Mucosa of gallbladder (tissue), 1 donor: ENCODE results near the gene GJA4. TPM values are rescaled to one million over a fixed set of nuclear protein-coding genes. Genes with fewer than 3 reads are reported as not detected.

ENCODE experiments used
- DNase-seq: peaks from one replicate; pipeline ENCODE4 v3.0.0-alpha.2; 2020; ENCODE audit warnings: low spot score
- total RNA-seq: library from RNA; stranded (reverse); gene quantifications from one replicate; pipeline ENCODE4 v1.2.1, GENCODE V29; 2021
- donor health status: DM: no; HTN: no; CAD: no.

Gene GJA4
- total RNA-seq, 1 donor from 2014 or later: 9.0 TPM

GRCh38 chr1:34839526-34840305, 46.9 kb downstream of the GJA4 start:
- no peak for DNase-seq

DNA sequence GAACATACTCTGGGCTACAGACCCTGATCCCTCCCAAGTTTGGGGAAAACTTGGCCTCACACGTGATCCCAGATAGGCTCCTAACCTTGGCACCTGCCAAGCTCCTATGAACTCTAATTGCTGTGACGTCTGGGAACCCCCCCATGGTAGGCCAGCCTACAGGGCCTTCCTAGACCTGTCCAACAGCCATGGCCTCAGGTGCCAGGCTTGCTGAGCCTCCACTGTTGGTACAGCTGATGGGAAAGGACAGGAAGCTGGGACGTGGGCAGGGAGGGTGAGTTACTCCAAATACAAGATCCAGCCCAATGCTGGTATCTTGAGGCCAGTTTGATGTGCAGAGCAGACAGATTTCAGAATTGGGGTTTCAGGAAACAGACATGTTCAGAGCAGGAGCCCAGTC, 47.6 kb downstream of the GJA4 start:
- DNase-seq: no peak

DNA sequence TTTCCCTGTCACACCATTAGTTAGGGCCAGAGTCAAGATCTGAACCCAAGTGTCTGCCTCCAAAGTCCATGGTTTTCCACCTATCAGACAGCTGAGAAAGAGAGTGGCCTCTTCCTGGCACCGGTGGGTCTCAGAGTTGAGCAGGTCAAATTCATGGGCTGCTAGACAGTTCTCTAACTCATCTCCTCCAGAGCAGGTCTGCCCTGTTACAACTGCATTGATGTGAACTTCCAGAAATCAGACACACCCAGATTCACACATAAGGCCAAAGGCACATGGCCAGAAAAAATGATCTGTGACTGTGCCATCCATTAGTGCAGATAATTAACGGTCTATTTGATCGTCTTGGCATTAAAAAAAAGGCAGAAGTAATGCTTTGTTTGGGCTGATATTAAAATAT, 49.3 kb downstream of the GJA4 start:
- DNase-seq: no peak

- no peak for DNase-seq
Measured at GRCh38 chr1:34842952-34843371, 50.2 kb downstream of the GJA4 start.

DNA sequence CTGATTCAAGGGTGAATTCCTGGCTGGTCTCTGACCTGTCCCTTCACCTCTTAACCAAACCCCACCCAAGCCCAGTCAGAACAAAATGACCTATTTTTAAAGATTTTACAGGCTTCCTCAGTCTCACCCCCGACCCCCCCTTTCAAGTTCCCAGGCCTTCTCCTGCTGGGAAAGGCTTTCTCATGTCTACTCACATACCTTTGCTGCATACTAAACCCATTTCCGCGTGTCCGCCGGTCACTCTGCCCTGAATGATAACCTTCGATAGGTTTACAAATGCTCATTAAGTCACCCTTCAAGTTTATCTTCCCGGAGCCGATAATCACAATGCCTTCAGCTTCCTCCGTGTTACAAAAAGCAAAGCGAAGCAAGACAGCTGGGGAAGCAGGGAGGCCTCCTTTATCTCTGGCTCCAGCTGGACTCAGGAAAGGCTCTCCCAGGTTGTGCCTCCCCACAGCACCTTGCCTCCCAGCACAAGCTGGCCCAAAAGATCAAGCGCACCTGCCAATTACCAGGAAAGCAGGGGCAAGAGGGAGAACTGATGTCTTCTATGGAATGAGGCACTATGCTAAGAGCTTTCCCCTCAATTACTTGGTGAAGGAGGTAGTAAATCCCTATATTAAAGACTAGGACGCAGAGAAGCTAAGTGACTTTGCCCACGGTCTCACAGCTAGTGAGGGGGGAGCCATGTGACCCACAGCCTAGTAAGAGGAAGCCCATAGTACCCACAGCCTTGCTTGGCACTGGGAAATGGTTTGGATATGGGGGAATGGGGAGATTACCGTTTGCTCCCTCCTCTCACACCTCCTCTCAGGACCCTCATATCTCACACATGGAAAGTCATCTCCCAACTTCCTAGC, 50.8 kb downstream of the GJA4 start:
- DNase-seq: no peak

- DNase-seq: no peak
Measured at GRCh38 chr1:34844252-34844634, 51.4 kb downstream of the GJA4 start.

Other genes starting within 250 kb of the GJA4 start
- gene GJB5, start 38.0 kb upstream of the GJA4 start, total RNA-seq: 6.2 TPM
- 6.1 TPM for gene GJB4, start 33.3 kb upstream of the GJA4 start, total RNA-seq
- 6.3 TPM for gene GJB3, start 11.8 kb upstream of the GJA4 start, total RNA-seq
- 28.9 TPM for gene SMIM12, start 66.8 kb downstream of the GJA4 start, total RNA-seq
- gene DLGAP3, start 136.7 kb downstream of the GJA4 start, total RNA-seq: 0.43 TPM
- gene TMEM35B, start 192.3 kb downstream of the GJA4 start, total RNA-seq: 70.2 TPM
- 19.6 TPM for gene ZMYM6, start 238.9 kb downstream of the GJA4 start, total RNA-seq